Endodermal cell (in vitro differentiated cells): ENCODE data around the gene FBXO17. TPM values are rescaled to one million over a fixed set of nuclear protein-coding genes. Genes with fewer than 3 reads are reported as not detected.

Source experiments
- DNase-seq: peaks from one replicate; pipeline ENCODE4 v3.0.0-alpha.2; 2017
- H3K27ac ChIP-seq: 2 replicates; pipeline ENCODE4 v1.5.1; 2013; ENCODE audit warnings: mild to moderate bottlenecking, low read depth, low read length, moderate library complexity
- H3K27me3 ChIP-seq: 2 replicates; pipeline ENCODE4 v1.6.1; 2013; ENCODE audit warnings: mild to moderate bottlenecking, low read length, moderate library complexity; ENCODE audit not compliant: insufficient read depth, control insufficient read depth, poor library complexity, severe bottlenecking
- H3K36me3 ChIP-seq: 2 replicates; pipeline ENCODE4 v1.7.0; 2013; ENCODE audit warnings: mild to moderate bottlenecking, low read length, moderate library complexity; ENCODE audit not compliant: control insufficient read depth, insufficient read depth
- H3K4me1 ChIP-seq: one replicate; pipeline ENCODE4 v1.7.0; 2013; ENCODE audit warnings: low read length; ENCODE audit not compliant: control insufficient read depth, insufficient read depth
- H3K4me3 ChIP-seq: 2 replicates; pipeline ENCODE4 v1.5.1; 2013; ENCODE audit warnings: mild to moderate bottlenecking, low read length, moderate library complexity
- H3K9ac ChIP-seq: 2 replicates; pipeline ENCODE4 v1.6.1; 2013; ENCODE audit warnings: mild to moderate bottlenecking, low read length, moderate library complexity; ENCODE audit not compliant: poor library complexity, severe bottlenecking; ENCODE audit errors: extremely low read depth
- H3K9me3 ChIP-seq: 2 replicates; pipeline ENCODE4 v1.6.1; 2013; ENCODE audit warnings: mild to moderate bottlenecking, low read length, moderate library complexity; ENCODE audit not compliant: control insufficient read depth
- H3K27ac Mint-ChIP-seq: 2 replicates; pipeline ENCODE4 v1.8.0; 2020; ENCODE audit warnings: mixed read lengths
- H3K27me3 Mint-ChIP-seq: 2 replicates; pipeline ENCODE4 v1.8.0; 2021; ENCODE audit warnings: mild to moderate bottlenecking, mixed read lengths; ENCODE audit not compliant: insufficient read depth
- H3K36me3 Mint-ChIP-seq: 2 replicates; pipeline ENCODE4 v1.8.0; 2020; ENCODE audit warnings: low read depth, mixed read lengths
- H3K4me1 Mint-ChIP-seq: 2 replicates; pipeline ENCODE4 v1.8.0; 2020; ENCODE audit warnings: mixed read lengths
- H3K4me3 Mint-ChIP-seq: 2 replicates; pipeline ENCODE4 v1.8.0; 2020; ENCODE audit warnings: mild to moderate bottlenecking, moderate library complexity, mixed read lengths
- H3K9me3 Mint-ChIP-seq: 2 replicates; pipeline ENCODE4 v1.8.0; 2020; ENCODE audit warnings: mild to moderate bottlenecking, mixed read lengths
- CTCF ChIP-seq: fragments of 200-600 bp; sonication (generic); conservative IDR thresholded peaks from 2 replicates; pipeline ENCODE4 v1.5.0; 2021; ENCODE audit warnings: antibody characterized with exemption, mild to moderate bottlenecking
- WGBS, 2 experiments: methylation state at CpG; one replicate each; pipeline versions ENCODE4 v1.1.5 to v1.1.7; 2013; ENCODE audit warnings: missing lambda C conversion rate in 2 of 2, mixed read lengths in 1 of 2; ENCODE audit not compliant: insufficient coverage in 1 of 2, insufficient read length in 1 of 2; 5-methylcytosine and 5-hydroxymethylcytosine counted together
- total RNA-seq, 2 donors: library from RNA; stranded (reverse); fragmentation: NEBNext Ultra II Directional in 1 of 2; extraction: Animal tissue kit (Norgen Biotek cat#: 25700) in 1 of 2; gene quantifications; 2 replicates in 1 of 2; 3 replicates in 1 of 2; pipeline ENCODE4 v1.2.1, GENCODE V29; 2021

Gene FBXO17
- total RNA-seq, 2 donors from 2014 or later, result 21.2 to 40.3 TPM

- Mint-ChIP-seq H3K27me3 (peaks cover 7% of the 10 kb centered on the region), H3K36me3 (peaks cover 21% of the 10 kb centered on the region), H3K4me3 (no peak overlapping the region), H3K4me1 (no peaks in the 10 kb centered on the region), H3K27ac (peak overlapping the region; percentile 55), H3K9me3 (peaks cover 1% of the 10 kb centered on the region)
- WGBS, 2 experiments, result 97 to 100% methylated on average over 1 to 9 of the region's 9 CpGs
- H3K4me1 ChIP-seq, result no peaks in the 10 kb centered on the region
- H3K9me3 ChIP-seq, result no peaks in the 10 kb centered on the region
- no peak overlapping the region for H3K4me3 ChIP-seq
- no peak for TF ChIP-seq CTCF
- H3K36me3 ChIP-seq, result peaks cover 19% of the 10 kb centered on the region
- H3K27ac ChIP-seq, result no peak overlapping the region
- H3K27me3 ChIP-seq, result no peaks in the 10 kb centered on the region
- no peak for DNase-seq
- no peak overlapping the region for H3K9ac ChIP-seq
These were observed 58.0 kb downstream of the FBXO17 start for GRCh38 chr19:38917516-38917915.

- no peaks in the 10 kb centered on the region for H3K9me3 ChIP-seq
- no peak overlapping the region for H3K27ac ChIP-seq
- Mint-ChIP-seq H3K27ac (peak overlapping the region; percentile 21), H3K27me3 (peaks cover 12% of the 10 kb centered on the region), H3K4me3 (no peak overlapping the region), H3K4me1 (no peaks in the 10 kb centered on the region), H3K9me3 (no peaks in the 10 kb centered on the region), H3K36me3 (peaks cover 11% of the 10 kb centered on the region)
- no peaks in the 10 kb centered on the region for H3K4me1 ChIP-seq
- no peak for DNase-seq
- H3K27me3 ChIP-seq, result no peaks in the 10 kb centered on the region
- WGBS, 2 experiments, result 92% methylated on average over 21 to 44 of the region's 44 CpGs
- H3K9ac ChIP-seq, result no peak overlapping the region
- no peak for TF ChIP-seq CTCF
- no peak overlapping the region for H3K4me3 ChIP-seq
- peaks cover 8% of the 10 kb centered on the region for H3K36me3 ChIP-seq
These were observed 59.9 kb downstream of the FBXO17 start for GRCh38 chr19:38915329-38916321.

- Histone ChIP-seq H3K36me3 (peaks cover 5% of the 10 kb centered on the region), H3K27me3 (no peaks in the 10 kb centered on the region), H3K27ac (no peak overlapping the region), H3K4me1 (no peaks in the 10 kb centered on the region), H3K9ac (no peak overlapping the region), H3K4me3 (no peak overlapping the region), H3K9me3 (no peaks in the 10 kb centered on the region)
- peaks cover 12% of the 10 kb centered on the region for H3K27me3 Mint-ChIP-seq
- no peak overlapping the region for H3K4me3 Mint-ChIP-seq
- H3K9me3 Mint-ChIP-seq, result no peaks in the 10 kb centered on the region
- TF ChIP-seq CTCF, result no peak
- no peaks in the 10 kb centered on the region for H3K4me1 Mint-ChIP-seq
- H3K27ac Mint-ChIP-seq, result no peak overlapping the region
- peaks cover 11% of the 10 kb centered on the region for H3K36me3 Mint-ChIP-seq
- WGBS, 2 experiments, result 93 to 97% methylated on average over 4 to 8 of the region's 8 CpGs
- no peak for DNase-seq
These were observed 61.6 kb downstream of the FBXO17 start for GRCh38 chr19:38913958-38914357.
